Parathyroid adenoma (tissue), 2 donors: ENCODE results near the gene THUMPD2.

Source experiments
- H2AFZ ChIP-seq: fragments of 300-600 bp; sonication (generic); one replicate; pipeline ENCODE4 v1.7.0; 2017; ENCODE audit warnings: antibody characterized with exemption, mild to moderate bottlenecking
- H3K27ac ChIP-seq: fragments of 300-600 bp; sonication (generic); one replicate; pipeline ENCODE4 v1.7.0; 2017
- H3K27me3 ChIP-seq: fragments of 300-600 bp; sonication (generic); one replicate; pipeline ENCODE4 v1.7.0; 2017; ENCODE audit warnings: low read length; ENCODE audit not compliant: control insufficient read depth, insufficient read depth
- H3K36me3 ChIP-seq: fragments of 300-600 bp; sonication (generic); one replicate; pipeline ENCODE4 v1.7.0; 2017; ENCODE audit warnings: low read length; ENCODE audit not compliant: control insufficient read depth, insufficient read depth
- H3K4me1 ChIP-seq: fragments of 300-600 bp; sonication (generic); one replicate; pipeline ENCODE4 v1.7.0; 2017; ENCODE audit warnings: control low read depth
- H3K4me2 ChIP-seq: fragments of 300-600 bp; sonication (generic); one replicate; pipeline ENCODE4 v1.7.0; 2017; ENCODE audit warnings: low read length
- H3K4me3 ChIP-seq: fragments of 300-600 bp; sonication (generic); one replicate; pipeline ENCODE4 v1.7.0; 2017; ENCODE audit warnings: low read depth, low read length
- H3K79me2 ChIP-seq: fragments of 300-600 bp; sonication (generic); one replicate; pipeline ENCODE4 v1.7.0; 2017; ENCODE audit warnings: control low read depth
- H3K9ac ChIP-seq: fragments of 300-600 bp; sonication (generic); one replicate; pipeline ENCODE4 v1.7.0; 2017; ENCODE audit warnings: mild to moderate bottlenecking
- H3K9me3 ChIP-seq: fragments of 300-600 bp; sonication (generic); one replicate; pipeline ENCODE4 v1.7.0; 2017; ENCODE audit warnings: low read length; ENCODE audit not compliant: control insufficient read depth
- CTCF ChIP-seq: fragments of 300-600 bp; sonication (generic); IDR thresholded peaks from one replicate; pipeline ENCODE4 v1.7.0; 2017; ENCODE audit warnings: antibody characterized with exemption, mild to moderate bottlenecking
- donor health status: primary hyperparathyroidism.

Gene THUMPD2

GRCh38 chr2:39778775-39779340 is at the start of gene THUMPD2:
Gene THUMPD2 (minus strand): TSS chr2:39779258. CDS start chr2:39779239, 19 bp downstream.
- Histone ChIP-seq H3K36me3 (no peaks in the 10 kb centered on the region), H3K4me3 (peak within 1 kb of the TSS; percentile 94), H3K4me2 (peak within 1 kb of the TSS; percentile 83), H3K4me1 (no peaks in the 10 kb centered on the region), H3K27me3 (no peaks in the 10 kb centered on the region), H3K27ac (peak within 1 kb of the TSS; percentile 71), H3K79me2 (no peaks in the 10 kb centered on the region), H3K9ac (peak within 1 kb of the TSS; percentile 75), H2AFZ (peak within 1 kb of the TSS; percentile 95), H3K9me3 (no peaks in the 10 kb centered on the region)
- no peak for TF ChIP-seq CTCF

- H3K4me1 ChIP-seq = no peaks in the 10 kb centered on the region
- no peak overlapping the region for H3K9ac ChIP-seq
- H3K79me2 ChIP-seq = no peaks in the 10 kb centered on the region
- no peak overlapping the region for H2AFZ ChIP-seq
- no peak for TF ChIP-seq CTCF
- no peaks in the 10 kb centered on the region for H3K27me3 ChIP-seq
- no peak overlapping the region for H3K27ac ChIP-seq
- H3K4me3 ChIP-seq = no peak overlapping the region
- H3K9me3 ChIP-seq = no peaks in the 10 kb centered on the region
- H3K36me3 ChIP-seq = no peaks in the 10 kb centered on the region
- no peak overlapping the region for H3K4me2 ChIP-seq
Observed at GRCh38 chr2:39821871-39822270, 42.8 kb upstream of the THUMPD2 start.

- Histone ChIP-seq H3K4me2 (no peak overlapping the region), H3K27ac (no peak overlapping the region), H3K27me3 (no peaks in the 10 kb centered on the region), H3K79me2 (no peaks in the 10 kb centered on the region), H3K9ac (no peak overlapping the region), H2AFZ (no peak overlapping the region), H3K36me3 (no peaks in the 10 kb centered on the region), H3K9me3 (no peaks in the 10 kb centered on the region), H3K4me1 (no peaks in the 10 kb centered on the region), H3K4me3 (no peak overlapping the region)
- TF ChIP-seq CTCF = no peak
Observed at GRCh38 chr2:39816845-39817244, 37.8 kb upstream of the THUMPD2 start.

- Histone ChIP-seq H3K4me1 (no peaks in the 10 kb centered on the region), H3K9ac (no peak overlapping the region), H3K79me2 (no peaks in the 10 kb centered on the region), H3K4me3 (no peak overlapping the region), H3K27ac (no peak overlapping the region), H3K4me2 (no peak overlapping the region), H3K36me3 (no peaks in the 10 kb centered on the region), H3K9me3 (no peaks in the 10 kb centered on the region), H2AFZ (no peak overlapping the region), H3K27me3 (no peaks in the 10 kb centered on the region)
- no peak for TF ChIP-seq CTCF
Observed at GRCh38 chr2:39816428-39816827, 37.4 kb upstream of the THUMPD2 start.

GRCh38 chr2:39805936-39806608 is 27.0 kb upstream of the THUMPD2 start:
- no peak overlapping the region for H3K27ac ChIP-seq
- no peaks in the 10 kb centered on the region for H3K4me1 ChIP-seq
- H3K4me3 ChIP-seq = no peak overlapping the region

More at GRCh38 chr2:39805936-39806608, 27.0 kb upstream of the THUMPD2 start:
- no peaks in the 10 kb centered on the region for H3K36me3 ChIP-seq
- H3K79me2 ChIP-seq = no peaks in the 10 kb centered on the region
- H3K27me3 ChIP-seq = no peaks in the 10 kb centered on the region
- TF ChIP-seq CTCF = no peak
- no peak overlapping the region for H2AFZ ChIP-seq
- H3K9ac ChIP-seq = no peak overlapping the region
- no peak overlapping the region for H3K4me2 ChIP-seq
- no peaks in the 10 kb centered on the region for H3K9me3 ChIP-seq
